Measurements from ENCODE around the gene MORN4. TPM values are rescaled to one million over a fixed set of nuclear protein-coding genes. Genes with fewer than 3 reads are reported as not detected.
"Not testable (repeated sequence)": the region's sequence is repeated elsewhere in the genome, so short reads cannot be mapped to it uniquely, and the experiment has no call there.

MORN4 gene
- total and polyA plus RNA-seq, 8 donors, result 4.3 to 19.8 (median 6.8) TPM; not detected in 3

- Histone ChIP-seq H3K4me3 (no peak overlapping the region), H3K27ac (peak overlapping the region in 1 of 5 donors; percentile 63), H3K36me3 (peaks cover 14 to 54% (median 43%) of the 10 kb centered on the region in 4 donors), H3K4me1 (peaks cover under 1 to 42% (median 19%) of the 10 kb centered on the region in 4 donors), H3K27me3 (no peaks in the 10 kb centered on the region), H3K9me3 (no peaks in the 10 kb centered on the region)
- no peak for TF ChIP-seq POLR2A (IDR thresholded peaks at IDR 0.05)
- TF ChIP-seq EP300 (IDR thresholded peaks at IDR 0.05), result no peak
- TF ChIP-seq, protein P1, sequence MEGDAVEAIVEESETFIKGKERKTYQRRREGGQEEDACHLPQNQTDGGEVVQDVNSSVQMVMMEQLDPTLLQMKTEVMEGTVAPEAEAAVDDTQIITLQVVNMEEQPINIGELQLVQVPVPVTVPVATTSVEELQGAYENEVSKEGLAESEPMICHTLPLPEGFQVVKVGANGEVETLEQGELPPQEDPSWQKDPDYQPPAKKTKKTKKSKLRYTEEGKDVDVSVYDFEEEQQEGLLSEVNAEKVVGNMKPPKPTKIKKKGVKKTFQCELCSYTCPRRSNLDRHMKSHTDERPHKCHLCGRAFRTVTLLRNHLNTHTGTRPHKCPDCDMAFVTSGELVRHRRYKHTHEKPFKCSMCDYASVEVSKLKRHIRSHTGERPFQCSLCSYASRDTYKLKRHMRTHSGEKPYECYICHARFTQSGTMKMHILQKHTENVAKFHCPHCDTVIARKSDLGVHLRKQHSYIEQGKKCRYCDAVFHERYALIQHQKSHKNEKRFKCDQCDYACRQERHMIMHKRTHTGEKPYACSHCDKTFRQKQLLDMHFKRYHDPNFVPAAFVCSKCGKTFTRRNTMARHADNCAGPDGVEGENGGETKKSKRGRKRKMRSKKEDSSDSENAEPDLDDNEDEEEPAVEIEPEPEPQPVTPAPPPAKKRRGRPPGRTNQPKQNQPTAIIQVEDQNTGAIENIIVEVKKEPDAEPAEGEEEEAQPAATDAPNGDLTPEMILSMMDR (IDR thresholded peaks at IDR 0.05), result no peak
- TF ChIP-seq POLR2AphosphoS5 (IDR thresholded peaks at IDR 0.05), result no peak
- WGBS, 5 donors, result 68 to 88% (median 86%) methylated on average over 1 of the region's 1 CpG
- intact Hi-C loops (cut with DNase I; ENCODE audit: low total_unique reads), result no loop called here
- no peak for DNase-seq
These were observed 14.3 kb upstream of the MORN4 start for GRCh38 chr10:97647556-97647955.

DNA sequence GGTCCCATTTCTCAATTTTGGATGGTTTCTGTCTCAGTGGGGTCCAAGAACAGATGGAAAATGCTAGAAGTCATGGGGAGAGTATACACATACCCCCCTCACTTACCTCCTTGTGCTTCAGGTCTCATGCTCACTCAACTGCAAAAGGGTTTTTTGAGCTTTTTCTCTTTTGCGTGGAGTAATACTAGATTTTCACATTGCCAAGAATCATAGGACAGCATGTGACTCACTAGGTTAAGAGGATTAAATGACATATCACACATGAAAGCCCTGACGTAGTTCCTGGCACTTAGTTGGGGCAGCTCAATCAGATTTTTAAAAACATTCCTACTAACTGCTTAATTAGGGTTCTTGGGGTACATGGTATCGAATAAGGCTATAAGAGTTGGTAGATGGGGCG is 11.6 kb upstream of the MORN4 start:
- no peaks in the 10 kb centered on the region for H3K9me3 ChIP-seq
- H3K36me3 ChIP-seq, result peaks cover 3 to 34% (median 24%) of the 10 kb centered on the region in 4 donors
- H3K27me3 ChIP-seq, result no peaks in the 10 kb centered on the region
- no peak overlapping the region for H3K4me3 ChIP-seq
- whole genome bisulfite sequencing, 5 donors, result 93 to 97% (median 94%) methylated on average over 4 of the region's 4 CpGs
- H3K4me1 ChIP-seq, result peaks cover 15 to 58% (median 32%) of the 10 kb centered on the region in 4 donors
- no peak overlapping the region for H3K27ac ChIP-seq
- no peak for DNase-seq
- intact Hi-C loops (cut with DNase I; ENCODE audit: low total_unique reads), result no loop called here
- TF ChIP-seq POLR2AphosphoS5 (IDR thresholded peaks at IDR 0.05), result no peak
- no peak for TF ChIP-seq EP300 (IDR thresholded peaks at IDR 0.05)
- TF ChIP-seq, protein P1 (IDR thresholded peaks at IDR 0.05), result no peak
- no peak for TF ChIP-seq POLR2A (IDR thresholded peaks at IDR 0.05)

DNA sequence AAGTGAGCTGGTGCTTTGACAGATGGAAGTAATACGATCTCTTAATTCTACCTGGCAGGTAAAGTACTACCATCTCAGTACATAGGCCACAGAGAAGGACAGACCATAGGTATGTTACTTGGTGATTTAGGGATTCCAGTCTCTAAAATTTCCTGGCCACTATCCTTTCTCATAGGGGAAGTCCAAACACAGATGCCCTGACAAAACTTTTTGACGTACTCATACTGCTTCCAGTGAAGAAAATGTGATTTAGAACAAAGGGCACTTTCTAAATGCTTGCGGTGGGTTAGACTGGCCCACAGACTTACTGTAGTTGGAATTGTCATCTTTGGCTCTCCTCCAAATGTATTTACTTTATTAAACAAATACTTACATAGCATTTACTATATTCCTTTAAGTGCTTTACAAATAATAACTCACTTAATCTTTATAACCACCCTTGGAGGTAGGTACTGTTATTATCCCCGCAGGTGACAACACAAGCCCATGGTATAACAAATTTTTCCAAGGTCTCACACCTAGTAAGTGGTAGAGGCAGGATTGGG is 10.2 kb upstream of the MORN4 start:
- H3K27ac ChIP-seq, result no peak overlapping the region
- H3K27me3 ChIP-seq, result no peaks in the 10 kb centered on the region
- 49 to 74% (median 66%) methylated on average over 4 of the region's 4 CpGs for WGBS, 5 donors
- H3K4me1 ChIP-seq, result peaks cover 15 to 46% (median 23%) of the 10 kb centered on the region in 4 donors
- H3K4me3 ChIP-seq, result no peak overlapping the region
- no peaks in the 10 kb centered on the region for H3K9me3 ChIP-seq
- peak in 1 of 2 donors; percentile 28 for DNase-seq
- no peak for TF ChIP-seq EP300 (IDR thresholded peaks at IDR 0.05)
- TF ChIP-seq, protein P1 (IDR thresholded peaks at IDR 0.05), result no peak
- TF ChIP-seq POLR2A (IDR thresholded peaks at IDR 0.05), result no peak
- no peak for TF ChIP-seq POLR2AphosphoS5 (IDR thresholded peaks at IDR 0.05)
- intact Hi-C loops (cut with DNase I; ENCODE audit: low total_unique reads), result no loop called here
- H3K36me3 ChIP-seq, result peaks cover 3 to 34% (median 24%) of the 10 kb centered on the region in 4 donors

DNA sequence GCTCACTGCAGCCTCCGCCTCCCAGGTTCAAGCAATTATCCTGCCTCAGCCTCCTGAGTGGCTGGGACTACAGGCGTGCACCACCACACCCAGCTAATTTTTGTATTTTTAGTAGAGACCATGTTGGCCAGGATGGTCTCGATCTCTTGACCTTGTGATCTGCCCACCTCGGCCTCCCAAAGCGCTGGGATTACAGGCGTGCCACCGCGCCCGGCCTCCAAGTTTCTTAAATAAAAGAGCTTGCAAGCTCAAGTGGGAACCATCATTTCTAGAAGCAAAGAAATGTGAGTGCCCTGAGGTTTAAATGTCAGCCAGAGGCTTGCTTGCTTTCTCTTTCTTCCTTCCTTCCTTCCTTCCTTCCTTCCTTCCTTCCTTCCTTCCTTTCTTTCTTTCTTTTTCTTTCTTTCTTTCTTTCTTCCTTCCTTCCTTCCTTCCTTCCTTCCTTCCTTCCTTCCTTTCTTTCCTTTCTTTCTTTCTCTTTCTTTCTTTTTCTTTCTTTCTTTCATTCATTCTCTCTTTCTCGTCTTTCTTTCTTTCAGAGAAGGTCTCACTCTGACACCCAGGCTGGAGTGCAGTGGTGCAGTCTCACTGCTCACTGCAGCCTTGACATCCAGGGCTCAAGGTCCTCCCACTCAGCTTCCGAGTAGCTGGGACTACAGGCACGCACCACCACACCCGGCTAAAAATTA is 9.3 kb upstream of the MORN4 start:
- 91 to 97% (median 93%) methylated on average over 12 to 13 of the region's 13 CpGs for whole genome bisulfite sequencing, 5 donors
- DNase-seq; H3K9me3 ChIP-seq; H3K27me3 ChIP-seq; intact Hi-C loops (cut with DNase I; ENCODE audit: low total_unique reads): not testable (repeated sequence)
- Histone ChIP-seq H3K4me1 (peaks cover 15 to 38% (median 23%) of the 10 kb centered on the region in 4 donors), H3K4me3 (peak overlapping the region in 2 of 4 donors; percentile 90 to 94), H3K36me3 (peaks cover 3 to 34% (median 24%) of the 10 kb centered on the region in 4 donors), H3K27ac (peak overlapping the region in 1 of 5 donors; percentile 85)
